ENCODE data around the gene TP53I13.

TP53I13 gene

DNA sequence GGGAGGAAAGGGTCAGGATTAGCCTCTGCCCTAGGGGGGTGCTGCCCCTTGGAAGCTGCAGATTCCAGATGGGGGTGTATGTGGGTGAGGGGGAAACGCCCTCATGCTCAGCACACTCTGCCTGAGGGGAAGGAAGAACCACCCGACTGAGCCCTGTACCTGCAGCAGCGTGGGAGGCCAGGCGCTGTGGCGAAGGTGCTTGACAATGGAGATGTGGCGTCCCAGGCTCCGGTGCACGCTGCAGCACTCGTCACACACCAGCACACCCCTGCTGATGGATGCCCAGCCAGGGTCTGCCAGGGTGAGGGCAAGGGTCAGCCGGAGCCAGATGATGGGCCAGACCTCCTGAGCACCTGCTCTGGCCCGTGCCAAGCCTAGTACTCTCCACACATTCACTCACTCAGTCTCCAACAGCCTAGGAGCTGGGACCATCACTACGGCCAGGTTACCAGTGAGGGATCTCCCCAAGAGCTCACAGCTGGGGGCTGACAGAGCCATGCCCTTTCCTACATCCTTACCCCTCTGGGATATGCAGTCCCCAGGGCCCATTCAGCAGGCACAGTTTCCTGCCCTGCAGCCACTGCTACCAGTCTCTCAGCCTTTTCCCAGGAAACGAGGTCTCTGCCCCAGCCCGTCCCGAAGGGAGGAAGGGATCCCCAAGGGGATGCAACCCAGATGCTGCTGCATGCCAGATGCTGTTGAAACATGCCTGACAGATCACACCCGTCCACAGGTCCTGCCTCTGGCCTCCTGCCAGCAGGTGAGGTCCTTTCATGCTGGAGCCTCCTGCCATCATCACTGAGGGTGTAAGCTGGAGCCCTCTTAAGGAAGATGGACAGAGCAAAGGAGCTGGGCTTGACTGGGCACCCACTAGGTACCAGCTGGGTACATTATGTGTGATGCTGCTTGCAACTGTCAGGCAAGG lies 15.1 kb downstream of the TP53I13 start:
- H3K4me3 ChIP-seq (ENCODE audit: low read length), result no peak overlapping the region
- H3K9me3 ChIP-seq (ENCODE audit: insufficient read depth, low read length), result no peaks in the 10 kb centered on the region
- H3K4me2 ChIP-seq (ENCODE audit: low read length), result no peak overlapping the region
- peaks cover 57% of the 10 kb centered on the region for H3K79me2 ChIP-seq (ENCODE audit: low read length)
- TF ChIP-seq EZH2phosphoT487 (IDR thresholded peaks at IDR 0.05; ENCODE audit: low read depth), result no peak
- TF ChIP-seq, protein P1, sequence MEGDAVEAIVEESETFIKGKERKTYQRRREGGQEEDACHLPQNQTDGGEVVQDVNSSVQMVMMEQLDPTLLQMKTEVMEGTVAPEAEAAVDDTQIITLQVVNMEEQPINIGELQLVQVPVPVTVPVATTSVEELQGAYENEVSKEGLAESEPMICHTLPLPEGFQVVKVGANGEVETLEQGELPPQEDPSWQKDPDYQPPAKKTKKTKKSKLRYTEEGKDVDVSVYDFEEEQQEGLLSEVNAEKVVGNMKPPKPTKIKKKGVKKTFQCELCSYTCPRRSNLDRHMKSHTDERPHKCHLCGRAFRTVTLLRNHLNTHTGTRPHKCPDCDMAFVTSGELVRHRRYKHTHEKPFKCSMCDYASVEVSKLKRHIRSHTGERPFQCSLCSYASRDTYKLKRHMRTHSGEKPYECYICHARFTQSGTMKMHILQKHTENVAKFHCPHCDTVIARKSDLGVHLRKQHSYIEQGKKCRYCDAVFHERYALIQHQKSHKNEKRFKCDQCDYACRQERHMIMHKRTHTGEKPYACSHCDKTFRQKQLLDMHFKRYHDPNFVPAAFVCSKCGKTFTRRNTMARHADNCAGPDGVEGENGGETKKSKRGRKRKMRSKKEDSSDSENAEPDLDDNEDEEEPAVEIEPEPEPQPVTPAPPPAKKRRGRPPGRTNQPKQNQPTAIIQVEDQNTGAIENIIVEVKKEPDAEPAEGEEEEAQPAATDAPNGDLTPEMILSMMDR (IDR thresholded peaks at IDR 0.05; ENCODE audit: low read depth, low read length), result no peak
- peaks cover 32% of the 10 kb centered on the region for H3K36me3 ChIP-seq (replicated peaks; ENCODE audit: low read depth, low read length)
- H4K20me1 ChIP-seq (ENCODE audit: insufficient read depth, low read length), result peaks cover 21% of the 10 kb centered on the region
- peaks cover 30% of the 10 kb centered on the region for H3K4me1 ChIP-seq (ENCODE audit: low read length)
- no peak overlapping the region for H3K9ac ChIP-seq (ENCODE audit: low read length)
- no peak overlapping the region for H2AFZ ChIP-seq (ENCODE audit: low read depth, low read length)
- no peaks in the 10 kb centered on the region for H3K27me3 ChIP-seq (ENCODE audit: low read depth, low read length)
- H3K27ac ChIP-seq (ENCODE audit: low read length), result no peak overlapping the region

DNA sequence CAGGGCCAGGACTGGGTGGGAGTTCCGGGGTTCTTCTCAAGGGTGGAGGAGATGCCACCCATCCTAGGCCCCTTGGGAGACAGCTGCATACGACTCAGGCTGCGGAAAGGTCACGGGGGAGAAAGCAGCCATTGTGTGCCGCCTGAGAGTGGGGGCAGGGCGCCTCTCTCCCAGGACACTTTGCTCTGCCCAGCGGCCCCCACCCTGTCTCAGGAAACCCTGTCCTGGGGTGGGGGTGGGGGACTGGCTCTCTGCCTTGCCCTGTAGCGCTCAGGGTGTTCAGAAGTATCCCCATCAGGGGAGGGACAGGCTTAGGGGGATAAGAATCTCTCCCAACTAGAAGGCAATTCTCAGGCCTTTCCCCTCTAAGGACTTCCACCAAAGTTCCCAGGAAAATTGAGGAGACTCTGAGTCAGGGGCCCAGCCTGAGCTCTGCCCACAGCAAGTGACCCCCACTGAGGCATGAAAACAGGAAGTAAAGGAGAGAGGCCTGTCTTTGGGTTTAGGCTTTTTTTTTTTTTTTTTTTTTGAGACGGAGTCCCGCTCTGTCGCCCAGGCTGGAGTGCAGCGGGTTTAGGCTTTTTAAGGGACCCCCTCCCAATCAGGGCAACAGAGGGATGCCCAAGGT lies 16.1 kb downstream of the TP53I13 start:
- H3K4me2 ChIP-seq (ENCODE audit: low read length), result peak overlapping the region; percentile 20
- H3K36me3 ChIP-seq (replicated peaks; ENCODE audit: low read depth, low read length), result peaks cover 32% of the 10 kb centered on the region
- H3K9ac ChIP-seq (ENCODE audit: low read length), result no peak overlapping the region
- H3K9me3 ChIP-seq (ENCODE audit: insufficient read depth, low read length), result no peaks in the 10 kb centered on the region
- peaks cover 64% of the 10 kb centered on the region for H3K79me2 ChIP-seq (ENCODE audit: low read length)
- no peak overlapping the region for H3K4me3 ChIP-seq (ENCODE audit: low read length)
- no peak for TF ChIP-seq EZH2phosphoT487 (IDR thresholded peaks at IDR 0.05; ENCODE audit: low read depth)
- TF ChIP-seq, protein P1 (IDR thresholded peaks at IDR 0.05; ENCODE audit: low read depth, low read length), result no peak
- H3K4me1 ChIP-seq (ENCODE audit: low read length), result peaks cover 30% of the 10 kb centered on the region
- no peak overlapping the region for H3K27ac ChIP-seq (ENCODE audit: low read length)
- H4K20me1 ChIP-seq (ENCODE audit: insufficient read depth, low read length), result peaks cover 23% of the 10 kb centered on the region
- H3K27me3 ChIP-seq (ENCODE audit: low read depth, low read length), result no peaks in the 10 kb centered on the region
- no peak overlapping the region for H2AFZ ChIP-seq (ENCODE audit: low read depth, low read length)

DNA sequence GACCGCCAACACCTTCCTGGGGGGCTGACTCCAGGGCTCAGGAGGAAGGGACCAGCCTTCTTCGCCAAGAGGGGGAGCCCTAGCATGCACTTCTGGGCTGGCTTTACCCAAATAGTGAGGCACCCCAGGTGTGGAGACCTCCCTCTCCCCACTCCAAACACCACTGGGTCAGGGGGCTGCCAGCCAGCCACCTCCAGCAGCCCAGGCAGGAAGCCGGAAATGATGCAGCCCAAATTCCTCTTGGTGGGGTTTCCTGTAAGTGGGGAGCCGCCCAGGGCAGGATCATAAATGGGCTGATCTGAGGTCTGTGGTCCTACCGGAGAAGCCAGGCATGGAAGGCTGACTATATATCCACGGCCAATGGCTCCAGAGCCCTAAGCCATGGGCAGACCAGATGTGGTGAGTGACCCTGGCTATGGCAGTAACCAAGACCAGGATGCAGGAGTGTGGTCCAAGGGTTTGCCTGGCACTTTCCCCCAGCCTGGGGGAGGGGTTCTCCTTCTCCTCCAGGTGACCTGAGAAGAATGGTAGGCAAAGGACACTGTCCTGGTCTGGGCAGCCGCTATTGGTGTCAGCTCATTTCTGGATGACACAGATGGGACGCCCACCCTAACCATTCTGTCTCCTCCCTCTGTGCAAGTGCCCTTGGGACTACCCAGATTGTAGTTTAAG lies 16.7 kb downstream of the TP53I13 start:
- peaks cover 69% of the 10 kb centered on the region for H3K79me2 ChIP-seq (ENCODE audit: low read length)
- TF ChIP-seq, protein P1 (IDR thresholded peaks at IDR 0.05; ENCODE audit: low read depth, low read length), result peak; percentile 50
- TF ChIP-seq EZH2phosphoT487 (IDR thresholded peaks at IDR 0.05; ENCODE audit: low read depth), result no peak
- H3K36me3 ChIP-seq (replicated peaks; ENCODE audit: low read depth, low read length), result peaks cover 30% of the 10 kb centered on the region
- H3K9me3 ChIP-seq (ENCODE audit: insufficient read depth, low read length), result no peaks in the 10 kb centered on the region
- no peak overlapping the region; the same call in 1 of the 2 replicates for H3K9ac ChIP-seq (ENCODE audit: low read length)
- peaks cover 32% of the 10 kb centered on the region for H3K4me1 ChIP-seq (ENCODE audit: low read length)
- no peak overlapping the region for H2AFZ ChIP-seq (ENCODE audit: low read depth, low read length)
- H3K4me2 ChIP-seq (ENCODE audit: low read length), result peak overlapping the region; percentile 20
- no peaks in the 10 kb centered on the region for H3K27me3 ChIP-seq (ENCODE audit: low read depth, low read length)
- H3K27ac ChIP-seq (ENCODE audit: low read length), result no peak overlapping the region
- peaks cover 23% of the 10 kb centered on the region for H4K20me1 ChIP-seq (ENCODE audit: insufficient read depth, low read length)
- H3K4me3 ChIP-seq (ENCODE audit: low read length), result no peak overlapping the region

All from OCI-LY3 (cell line).